Measurements from ENCODE around the gene TANC1.
"Not testable (repeated sequence)": the region's sequence is repeated elsewhere in the genome, so short reads cannot be mapped to it uniquely, and the experiment has no call there.

Gene TANC1

DNA sequence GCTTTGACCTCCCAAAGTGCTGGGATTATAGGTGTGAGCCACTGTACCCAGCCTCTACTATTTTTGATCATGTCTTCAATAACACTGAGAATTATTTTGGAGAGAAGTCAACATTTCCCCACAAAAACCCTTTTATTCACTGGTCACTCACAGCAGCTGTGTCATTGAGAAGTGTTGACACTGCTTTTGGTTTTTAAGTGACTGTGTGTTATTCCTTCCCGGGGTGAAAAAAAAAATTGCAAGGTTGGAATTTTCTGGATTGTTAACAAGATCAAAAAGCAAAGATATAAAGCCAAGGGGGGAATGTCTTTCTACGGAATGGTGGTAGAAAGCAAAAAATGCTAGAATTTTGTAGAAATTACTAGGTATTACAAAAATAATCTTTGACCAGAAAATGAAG lies 61.5 kb downstream of the TANC1 start:
- DNase-seq (ENCODE audit: low spot score), result peak; percentile 83

DNA sequence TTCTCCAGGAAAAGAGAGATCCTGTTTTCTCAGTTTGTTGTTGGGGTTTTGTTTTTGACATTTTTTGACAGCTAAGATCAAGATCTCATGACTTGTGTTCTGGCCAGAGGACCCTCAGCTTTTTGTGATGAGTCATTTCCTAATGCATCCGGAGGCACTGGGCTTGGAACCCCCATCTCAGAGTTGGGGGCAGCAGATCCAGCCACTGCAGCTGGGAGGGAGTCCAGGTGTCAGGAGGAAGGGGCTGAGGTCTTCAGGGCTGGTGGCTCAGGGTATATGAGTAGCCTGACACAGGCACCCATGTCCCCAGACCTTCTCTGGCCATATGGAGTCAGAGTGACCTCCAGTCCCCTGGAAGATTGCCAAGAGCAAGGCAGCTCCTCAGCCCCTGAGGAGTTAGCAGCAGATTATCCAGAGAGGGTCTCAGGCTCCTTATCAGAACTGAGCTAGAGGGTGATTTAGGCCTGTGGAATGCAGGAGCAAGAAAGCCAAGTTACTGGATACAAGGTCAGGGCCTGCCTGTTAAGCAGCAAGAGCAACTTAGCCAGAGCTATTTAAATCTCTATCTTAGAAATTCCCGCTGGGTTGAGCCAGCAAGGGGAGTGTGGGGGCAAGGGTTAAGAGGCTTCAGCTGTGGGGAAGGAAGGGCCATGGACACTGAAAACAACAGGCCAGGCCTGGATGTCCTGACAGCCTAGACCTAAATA lies 62.4 kb downstream of the TANC1 start:
- no peak for DNase-seq (ENCODE audit: low spot score)

DNA sequence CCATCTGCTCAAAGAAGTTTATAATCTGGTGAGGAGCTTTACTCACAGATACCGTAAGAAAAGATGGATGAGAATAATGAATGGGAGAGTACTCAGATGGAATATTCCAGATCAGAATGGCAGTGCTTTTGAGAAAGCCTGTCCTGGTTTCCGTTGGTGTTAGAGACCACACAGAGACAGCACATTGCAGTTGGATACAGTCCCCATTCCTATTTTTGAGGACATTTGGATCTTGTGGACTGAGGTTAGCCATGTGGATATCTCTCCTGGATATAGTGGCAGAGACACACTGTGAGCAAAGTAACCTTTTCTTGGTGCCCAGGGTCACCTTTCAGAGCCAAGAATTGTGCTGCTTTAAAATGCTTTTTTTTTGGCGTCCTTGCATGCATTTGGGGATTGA lies 63.7 kb downstream of the TANC1 start:
- DNase-seq (ENCODE audit: low spot score), result no peak

DNA sequence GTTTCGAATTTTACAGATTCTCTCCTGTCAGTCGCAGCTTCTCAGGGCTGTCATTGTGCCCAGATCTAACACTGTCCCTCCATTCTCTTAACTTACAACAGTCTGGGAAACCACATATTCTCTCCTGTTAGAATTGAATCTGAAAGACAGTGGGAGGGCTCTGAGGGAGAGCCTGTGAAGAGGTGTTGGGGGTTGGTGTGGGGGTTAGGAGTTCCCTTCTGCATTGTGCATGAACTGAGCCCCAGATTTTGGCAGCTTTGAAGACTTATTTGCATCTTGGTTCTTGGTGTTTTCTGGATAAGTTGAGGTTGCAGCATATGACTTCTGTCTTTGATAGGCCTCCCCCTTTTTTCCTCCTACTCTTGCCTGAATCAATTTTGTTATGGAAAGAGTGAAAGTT lies 64.1 kb downstream of the TANC1 start:
- no peak for DNase-seq (ENCODE audit: low spot score)

DNA sequence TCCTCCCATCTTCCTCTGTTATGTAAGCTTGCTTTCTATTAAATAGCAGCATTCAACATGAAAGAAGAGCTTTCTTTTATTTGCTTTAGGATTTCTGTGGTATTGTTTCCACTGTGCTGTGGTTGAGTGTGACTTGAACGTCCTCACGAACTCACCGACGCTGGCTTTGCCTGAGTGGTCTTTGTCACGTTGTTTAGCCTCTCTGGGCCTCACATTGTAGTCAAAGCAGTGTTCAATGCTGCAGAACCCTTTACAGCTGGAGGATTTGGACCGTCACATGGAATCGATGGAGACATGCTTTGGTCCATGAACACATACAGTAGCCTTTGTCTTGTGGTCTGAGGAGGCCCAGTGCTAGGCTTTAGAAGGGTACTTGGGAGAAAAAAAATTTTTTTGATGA lies 66.3 kb downstream of the TANC1 start:
- peak; percentile 81 for DNase-seq (ENCODE audit: low spot score)

DNA sequence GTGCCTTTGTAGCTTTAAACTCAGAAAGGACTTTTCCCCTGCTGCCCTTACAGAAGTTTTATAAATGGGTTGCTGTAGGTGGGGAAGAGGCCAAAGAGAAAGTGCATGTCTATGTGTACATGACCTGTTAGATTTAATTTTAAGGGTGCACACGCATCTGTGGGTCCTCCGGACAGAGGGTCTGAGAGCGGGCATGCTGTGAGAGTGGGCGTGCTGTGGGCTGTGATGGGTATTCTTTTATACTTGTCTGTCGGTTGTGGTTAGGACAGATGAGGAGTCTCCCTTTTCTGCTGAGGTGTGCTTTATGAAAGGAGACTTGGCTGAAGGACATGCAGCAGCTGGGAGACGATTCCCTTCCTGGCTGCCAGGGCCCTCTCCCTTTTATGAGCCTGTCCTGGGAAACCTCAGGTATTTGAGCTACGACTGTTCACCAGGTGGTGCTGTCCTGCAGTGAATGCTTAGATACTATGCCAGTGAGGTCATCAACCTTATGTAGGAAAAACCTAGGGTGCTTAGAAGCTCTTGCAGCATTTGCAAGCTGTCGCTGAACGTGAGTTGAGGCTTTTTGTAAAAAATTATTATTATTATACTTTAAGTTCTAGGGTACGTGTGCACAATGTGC lies 67.5 kb downstream of the TANC1 start:
- DNase-seq (ENCODE audit: low spot score), result peak; percentile 50

DNA sequence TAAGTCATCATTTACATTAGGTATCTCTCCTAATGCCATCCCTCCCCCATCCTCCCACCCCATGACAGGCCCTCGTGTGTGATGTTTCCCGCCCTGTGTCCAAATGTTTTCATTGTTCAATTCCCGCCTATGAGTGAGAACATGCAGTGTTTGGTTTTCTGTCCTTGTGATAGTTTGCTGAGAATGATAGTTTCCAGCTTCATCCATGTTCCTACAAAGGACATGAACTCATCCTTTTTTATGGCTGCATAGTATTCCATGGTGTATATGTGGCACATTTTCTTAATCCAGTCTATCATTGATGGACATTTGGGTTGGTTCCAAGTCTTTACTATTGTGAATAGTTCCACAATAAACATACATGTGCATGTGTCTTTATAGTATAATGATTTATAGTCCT lies 68.0 kb downstream of the TANC1 start:
- DNase-seq (ENCODE audit: low spot score), result not testable (repeated sequence)

DNA sequence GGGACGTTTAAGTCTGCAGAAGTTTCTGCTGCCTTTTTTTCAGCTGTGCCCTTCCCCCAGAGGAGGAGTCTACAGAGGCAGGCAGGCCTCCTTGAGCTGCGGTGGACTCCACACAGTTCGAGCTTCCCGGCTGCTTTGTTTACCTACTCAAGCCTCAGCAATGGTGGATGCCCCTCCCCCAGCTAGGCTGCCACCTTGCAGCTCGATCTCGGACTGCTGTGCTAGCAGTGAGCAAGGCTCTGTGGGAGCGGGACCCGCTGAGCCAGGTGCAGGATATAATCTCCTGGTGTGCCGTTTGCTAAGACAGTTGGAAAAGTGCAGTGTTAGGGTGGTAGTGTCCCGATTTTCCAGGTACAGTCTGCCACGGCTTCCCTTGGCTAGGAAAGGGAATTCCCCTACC lies 72.9 kb downstream of the TANC1 start:
- not testable (repeated sequence) for DNase-seq (ENCODE audit: low spot score)

DNA sequence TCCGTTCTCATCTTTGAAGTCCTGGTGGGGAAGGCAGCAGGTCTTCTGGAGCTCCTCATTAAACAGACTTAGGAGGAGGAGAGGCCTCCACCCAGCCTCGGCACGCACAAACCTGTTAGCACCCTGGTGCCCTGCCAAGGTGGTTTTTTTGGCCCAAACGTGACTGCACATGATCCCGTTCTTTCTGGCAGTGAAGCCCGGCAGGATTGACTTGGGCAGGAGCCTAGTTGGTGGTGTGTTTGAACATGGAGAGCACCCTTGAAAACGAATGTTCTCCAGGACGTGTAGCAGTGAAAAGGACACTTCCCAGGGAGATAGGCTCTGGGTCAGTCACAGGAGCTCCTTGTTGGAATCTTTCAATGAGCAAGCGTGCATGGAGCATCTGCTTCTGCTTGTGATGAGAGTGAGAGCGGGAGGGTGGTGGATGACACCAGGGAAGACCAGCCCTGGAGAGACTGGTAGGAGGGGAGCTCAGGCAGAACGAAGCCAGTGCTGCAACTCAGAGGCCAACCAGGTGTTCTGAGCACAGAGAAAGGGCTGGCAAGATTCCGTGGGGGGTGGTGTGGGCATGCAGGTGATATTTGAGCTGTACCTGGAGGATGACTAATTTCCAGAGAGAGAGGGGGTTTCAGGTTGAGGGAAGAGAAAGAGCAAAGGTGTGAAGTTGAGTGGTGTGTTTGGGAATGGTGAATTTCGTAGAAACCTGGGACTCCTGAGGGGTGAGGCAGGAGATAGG lies 73.8 kb downstream of the TANC1 start:
- no peak for DNase-seq (ENCODE audit: low spot score)

DNA sequence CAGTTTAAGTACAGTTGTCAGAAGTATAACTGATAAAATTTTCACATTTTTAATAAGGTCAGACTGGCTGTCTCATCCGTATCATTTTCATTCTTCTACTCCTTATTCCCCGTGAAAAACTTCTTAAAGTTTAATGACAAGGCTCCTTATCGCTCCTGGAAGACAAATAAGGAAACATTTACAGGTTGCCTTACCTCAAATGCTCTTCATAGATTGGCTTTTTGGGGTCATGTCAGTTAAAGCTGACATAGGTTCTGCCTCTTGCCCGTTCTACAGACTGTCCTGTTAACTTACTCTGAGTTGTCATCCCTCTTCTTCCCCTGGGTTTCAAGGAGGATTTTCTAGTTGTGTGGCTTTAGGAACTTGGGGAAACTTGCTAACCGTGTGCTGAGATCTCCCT lies 75.3 kb downstream of the TANC1 start:
- no peak for DNase-seq (ENCODE audit: low spot score)

DNA sequence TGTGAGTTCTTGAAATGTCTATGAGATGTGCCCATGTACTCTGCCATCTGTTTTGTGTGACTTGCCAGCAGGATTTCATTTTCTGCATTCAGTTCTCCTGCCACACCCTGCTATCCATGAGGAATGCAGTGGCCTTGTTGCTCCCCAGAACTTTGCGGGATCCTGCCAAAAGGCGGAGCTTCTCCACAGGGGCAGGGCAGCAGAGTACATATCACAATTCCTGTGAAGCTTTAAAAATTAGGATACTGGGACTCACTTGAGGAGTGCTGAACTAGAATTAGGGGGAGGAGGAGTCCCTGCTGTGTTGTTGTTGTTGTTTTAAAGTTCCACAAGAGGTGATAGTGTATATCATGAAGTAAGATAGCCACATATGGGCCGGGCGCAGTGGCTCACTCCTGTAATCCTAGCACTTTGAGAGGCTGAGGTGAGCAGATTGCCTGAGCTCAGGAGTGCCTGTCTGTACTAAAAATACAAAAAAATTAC lies 76.4 kb downstream of the TANC1 start:
- DNase-seq (ENCODE audit: low spot score), result no peak

DNA sequence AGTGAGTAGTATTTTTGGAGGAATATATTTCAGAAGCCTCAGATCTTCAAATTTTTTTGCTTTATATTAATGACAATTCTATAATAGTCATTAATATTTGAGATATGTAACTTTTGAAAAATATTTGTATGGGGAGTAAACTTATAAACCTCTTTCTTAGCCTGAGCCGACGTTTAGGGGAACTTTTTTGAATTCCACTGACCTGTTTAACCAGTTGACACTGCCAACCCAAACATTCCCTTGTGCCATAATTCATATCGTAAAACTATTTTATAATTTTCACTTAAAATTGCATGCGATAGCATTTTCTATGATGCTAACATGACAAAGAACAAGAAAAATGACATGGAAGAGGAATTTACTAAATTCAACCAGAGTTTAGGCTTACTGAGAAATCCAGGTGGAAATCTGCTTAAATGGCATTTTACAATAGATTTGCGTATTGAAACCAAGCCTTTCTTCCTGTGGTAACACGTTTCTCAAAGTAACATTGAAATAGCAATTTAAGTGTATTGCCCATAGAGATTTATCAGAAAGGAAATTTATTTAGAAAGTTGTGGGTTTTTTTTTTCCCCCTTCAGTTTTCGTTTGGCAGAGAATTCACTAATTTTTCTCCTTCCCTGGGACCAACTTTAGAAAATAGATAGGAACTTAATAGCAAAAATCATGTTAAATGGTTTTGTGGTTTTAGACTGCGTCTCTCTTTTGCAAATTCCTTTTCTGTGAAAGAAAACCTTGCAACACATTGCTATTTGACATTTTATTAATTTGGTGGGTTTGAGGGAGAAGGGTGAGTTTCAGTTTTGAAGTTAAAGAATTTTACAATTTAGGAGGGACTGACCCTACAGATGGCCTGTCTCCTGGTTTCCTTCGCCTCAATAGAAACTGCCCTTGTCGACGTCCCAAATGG lies 77.4 kb downstream of the TANC1 start:
- no peak for DNase-seq (ENCODE audit: low spot score)

DNA sequence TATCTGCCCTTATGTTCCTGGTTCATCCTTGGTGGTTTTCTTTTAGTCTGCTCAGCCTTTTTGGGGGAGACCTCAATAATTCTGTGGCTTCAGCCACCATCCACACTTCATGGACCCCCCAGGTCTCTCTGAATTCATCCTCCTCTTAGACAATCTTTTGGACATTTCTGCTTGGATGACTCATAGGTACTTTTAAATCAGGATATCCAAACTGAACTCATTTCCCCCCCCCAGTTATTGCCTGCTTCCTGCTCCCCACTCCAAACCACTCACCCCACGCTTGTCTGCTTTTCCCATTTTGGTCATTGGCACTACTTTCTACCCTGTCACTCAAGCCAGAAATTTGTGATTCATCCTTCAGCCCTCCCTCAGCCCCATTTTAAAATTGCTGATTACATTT lies 78.5 kb downstream of the TANC1 start:
- no peak for DNase-seq (ENCODE audit: low spot score)

DNA sequence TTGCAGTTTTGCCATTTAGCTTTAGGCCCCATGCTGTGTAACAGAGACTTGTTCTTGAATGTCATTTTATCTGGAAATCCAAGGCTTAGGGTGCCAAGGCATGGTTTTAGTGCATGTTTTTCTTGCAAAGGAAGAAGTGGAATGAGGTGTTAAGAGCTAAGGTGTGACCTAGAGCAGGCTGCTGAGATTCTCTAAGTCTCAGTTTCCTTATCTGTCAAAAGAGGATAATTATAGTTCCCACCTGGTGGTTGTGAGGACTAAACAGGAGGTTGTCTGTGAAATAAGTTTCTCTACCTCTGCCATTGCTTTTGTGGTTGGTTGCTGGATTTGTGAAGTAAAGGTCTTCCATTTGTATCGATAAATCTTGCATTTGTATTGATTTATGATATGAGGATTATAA lies 82.0 kb downstream of the TANC1 start:
- no peak for DNase-seq (ENCODE audit: low spot score)

DNA sequence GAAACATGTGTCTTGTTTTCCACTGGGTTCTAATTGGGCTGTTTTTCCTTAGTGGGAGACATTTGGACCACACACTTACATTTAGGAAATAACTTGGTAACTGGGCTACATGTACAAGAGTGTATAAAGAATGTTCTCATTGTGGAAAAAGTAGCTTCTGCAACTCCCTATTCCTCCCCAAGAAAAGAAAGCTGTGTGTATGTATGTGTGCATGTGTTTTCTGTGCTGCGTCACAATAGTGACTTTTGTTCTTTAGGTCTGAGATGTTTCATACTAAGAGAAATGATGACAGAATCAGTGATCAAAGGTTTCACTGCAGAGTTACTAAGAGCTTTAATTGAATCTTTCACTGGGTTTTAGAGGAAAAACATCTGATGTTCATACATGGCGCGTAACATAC lies 82.7 kb downstream of the TANC1 start:
- DNase-seq (ENCODE audit: low spot score), result peak; percentile 79

DNA sequence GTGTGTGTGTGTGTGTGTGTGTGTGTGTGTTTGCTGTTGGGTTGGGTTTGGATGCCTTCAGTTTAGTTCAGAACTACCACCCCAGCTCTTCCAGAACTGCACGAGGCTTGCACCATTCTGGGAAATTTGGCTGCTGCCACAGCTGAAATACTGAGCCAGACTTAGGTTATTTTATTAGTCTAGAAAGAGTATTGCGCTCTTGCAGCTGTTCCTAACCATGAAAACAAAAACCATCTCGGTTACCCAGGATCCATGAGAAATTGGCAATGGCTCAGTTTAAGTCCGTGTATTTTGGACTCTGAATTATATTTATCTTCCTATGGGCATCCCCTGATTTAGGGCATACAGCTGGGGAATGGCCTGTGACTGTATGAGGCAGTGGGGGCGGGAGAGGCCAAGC lies 83.2 kb downstream of the TANC1 start:
- DNase-seq (ENCODE audit: low spot score), result no peak

DNA sequence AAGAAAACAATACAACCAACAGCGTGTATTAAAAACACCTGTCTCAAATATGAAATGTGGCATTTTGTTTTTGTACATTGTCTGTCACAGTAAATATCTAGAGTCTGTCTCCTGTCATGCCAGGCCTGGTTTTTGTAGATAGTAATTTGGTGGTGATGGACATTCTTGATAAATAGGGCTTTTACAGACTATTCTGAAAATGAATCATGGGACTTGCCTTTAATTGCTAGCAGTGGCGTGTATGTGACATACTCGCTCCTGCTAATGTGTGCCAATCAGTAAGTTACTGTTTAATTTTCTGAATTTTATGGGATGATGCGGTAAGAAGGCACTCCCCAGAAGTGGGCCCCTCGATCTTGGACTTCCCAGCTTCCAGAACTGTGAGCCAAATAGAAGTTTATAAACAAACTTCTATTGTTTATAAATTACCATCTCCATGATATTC lies 83.7 kb downstream of the TANC1 start:
- peak; percentile 43 for DNase-seq (ENCODE audit: low spot score)

DNA sequence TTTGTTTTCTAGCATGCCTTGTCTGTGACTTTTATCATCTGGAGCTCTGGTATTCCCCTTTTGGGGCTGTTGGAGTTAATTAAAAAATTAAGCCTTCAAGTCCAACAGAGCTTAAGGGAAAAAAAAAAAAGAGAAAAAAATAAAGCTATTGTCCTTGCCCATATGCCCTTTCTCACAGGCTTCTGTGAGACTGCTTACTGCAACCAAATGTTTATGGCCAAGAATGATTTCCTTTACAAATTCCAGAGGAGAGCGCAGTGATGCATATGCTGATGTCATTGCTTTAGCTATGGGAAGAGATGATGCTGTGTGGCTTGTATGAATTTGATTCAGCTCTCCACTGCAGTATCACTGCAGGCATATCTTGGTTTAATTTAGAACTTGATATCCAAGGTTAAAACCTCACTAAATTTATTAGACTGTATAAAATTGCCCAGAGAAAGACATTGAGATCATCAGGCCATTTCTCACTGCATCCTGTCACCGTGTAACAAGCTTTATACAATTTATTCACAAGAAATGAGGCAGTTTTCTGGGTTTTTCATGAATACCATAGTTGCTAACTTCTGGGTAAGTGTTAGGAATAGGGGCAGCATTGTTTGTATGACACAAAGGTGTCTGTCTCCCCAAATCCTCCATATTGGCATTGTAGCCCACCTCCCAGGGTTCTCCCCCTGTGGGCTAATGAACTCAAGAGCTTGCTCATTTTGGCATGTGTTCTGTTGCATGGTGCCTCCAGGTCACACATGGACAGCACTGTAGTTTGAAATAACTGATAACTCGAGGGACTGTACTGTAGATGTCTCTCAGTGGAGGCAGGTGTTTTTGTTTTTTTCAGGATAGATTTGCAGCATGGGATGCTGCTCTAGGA lies 85.0 kb downstream of the TANC1 start:
- peak; percentile 49 for DNase-seq (ENCODE audit: low spot score)

DNA sequence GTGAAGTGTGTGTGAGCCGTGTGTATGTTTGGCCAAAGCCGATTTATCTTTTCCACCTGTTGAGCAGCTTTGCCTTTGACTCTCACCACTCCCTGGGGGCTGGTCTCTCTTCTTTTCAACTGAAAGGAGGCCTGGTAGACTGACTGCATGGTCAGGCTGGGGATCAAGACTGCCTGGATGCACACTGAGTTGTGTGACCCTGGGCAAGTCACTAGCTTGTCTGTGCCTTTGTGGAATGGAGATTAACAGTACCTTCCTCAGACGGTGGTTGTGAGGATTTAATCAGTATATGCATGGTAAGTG lies 85.5 kb downstream of the TANC1 start:
- DNase-seq (ENCODE audit: low spot score), result no peak

DNA sequence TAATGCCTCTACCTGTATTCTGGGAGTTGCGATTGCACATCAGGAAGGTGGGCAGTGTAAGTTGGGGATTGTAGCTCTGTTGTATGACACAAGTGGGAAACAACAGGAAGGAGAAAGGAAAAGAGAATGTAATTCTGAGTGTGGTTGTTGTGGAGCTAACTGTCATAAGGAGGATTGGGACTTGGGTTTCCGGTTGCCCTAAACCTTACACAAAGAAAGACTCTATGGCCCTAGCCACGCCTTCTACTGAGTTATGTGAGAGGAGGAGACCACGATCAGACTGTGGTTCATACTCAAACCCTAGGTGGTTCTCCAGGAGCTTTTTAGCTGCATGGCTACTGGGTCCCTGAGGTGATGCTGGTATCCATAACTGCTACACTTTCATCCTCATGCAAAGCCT lies 86.5 kb downstream of the TANC1 start:
- no peak for DNase-seq (ENCODE audit: low spot score)

DNA sequence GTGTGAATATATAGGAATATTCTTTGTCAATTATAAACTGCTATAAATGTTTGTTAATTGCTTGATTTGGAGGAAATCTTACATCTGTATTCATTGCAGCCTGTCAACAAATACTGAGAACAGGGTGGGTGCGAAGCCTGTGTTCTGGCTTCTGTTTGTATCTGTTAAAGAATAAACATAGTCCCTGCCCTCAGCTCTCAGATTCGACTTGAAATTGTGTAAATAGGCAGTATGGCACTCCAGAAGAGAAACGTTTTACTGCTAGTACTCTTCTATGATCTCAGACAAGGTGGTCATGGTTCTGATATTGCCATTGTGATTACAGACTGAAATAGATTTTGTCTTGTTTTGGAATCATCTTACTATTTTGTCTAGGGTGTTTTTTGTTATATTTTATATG lies 92.1 kb downstream of the TANC1 start:
- no peak for DNase-seq (ENCODE audit: low spot score)

Data from pons (tissue), 1 donor.